IPS DF 4.7 (cell line): ENCODE results near the gene MAP2K5.

Experiments
- DNase-seq: peaks from one replicate; pipeline ENCODE4 v3.0.0-alpha.2; 2013; ENCODE audit warnings: low spot score; ENCODE audit errors: extremely low read depth

MAP2K5 gene

DNA sequence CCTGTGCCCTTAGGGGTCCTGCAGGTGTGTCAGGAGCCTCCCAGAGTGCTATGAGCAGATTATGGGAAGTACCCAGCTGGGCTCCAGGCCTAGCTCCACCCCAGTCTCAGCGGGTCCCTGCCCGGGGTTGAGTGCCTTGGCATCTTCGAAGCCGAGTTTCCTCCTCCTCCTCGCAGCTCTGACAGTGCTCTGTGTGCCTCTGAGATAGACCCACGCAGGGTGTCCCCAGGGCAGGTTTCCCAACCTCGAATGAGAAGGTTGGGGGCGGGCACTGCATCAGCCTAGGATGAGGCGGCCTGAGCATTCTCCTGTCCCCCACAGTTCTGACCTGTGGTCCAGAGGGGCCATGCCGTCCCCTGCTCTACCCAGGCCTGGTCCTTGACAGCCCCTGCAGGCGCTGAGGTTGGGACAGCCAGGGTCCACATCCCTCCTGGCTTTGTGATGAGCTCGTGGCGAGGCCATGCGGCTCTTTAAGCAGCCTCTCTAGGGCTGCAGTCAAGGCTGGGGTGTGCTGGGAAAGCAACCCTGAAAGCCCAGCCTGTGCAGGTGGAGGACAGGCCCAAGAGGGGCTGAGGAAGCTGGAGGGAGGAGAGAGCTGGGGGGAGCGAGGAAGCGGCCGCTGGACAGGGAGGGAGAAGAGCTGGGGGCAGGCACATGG, 262.6 kb downstream of the MAP2K5 start:
- no peak for DNase-seq

DNA sequence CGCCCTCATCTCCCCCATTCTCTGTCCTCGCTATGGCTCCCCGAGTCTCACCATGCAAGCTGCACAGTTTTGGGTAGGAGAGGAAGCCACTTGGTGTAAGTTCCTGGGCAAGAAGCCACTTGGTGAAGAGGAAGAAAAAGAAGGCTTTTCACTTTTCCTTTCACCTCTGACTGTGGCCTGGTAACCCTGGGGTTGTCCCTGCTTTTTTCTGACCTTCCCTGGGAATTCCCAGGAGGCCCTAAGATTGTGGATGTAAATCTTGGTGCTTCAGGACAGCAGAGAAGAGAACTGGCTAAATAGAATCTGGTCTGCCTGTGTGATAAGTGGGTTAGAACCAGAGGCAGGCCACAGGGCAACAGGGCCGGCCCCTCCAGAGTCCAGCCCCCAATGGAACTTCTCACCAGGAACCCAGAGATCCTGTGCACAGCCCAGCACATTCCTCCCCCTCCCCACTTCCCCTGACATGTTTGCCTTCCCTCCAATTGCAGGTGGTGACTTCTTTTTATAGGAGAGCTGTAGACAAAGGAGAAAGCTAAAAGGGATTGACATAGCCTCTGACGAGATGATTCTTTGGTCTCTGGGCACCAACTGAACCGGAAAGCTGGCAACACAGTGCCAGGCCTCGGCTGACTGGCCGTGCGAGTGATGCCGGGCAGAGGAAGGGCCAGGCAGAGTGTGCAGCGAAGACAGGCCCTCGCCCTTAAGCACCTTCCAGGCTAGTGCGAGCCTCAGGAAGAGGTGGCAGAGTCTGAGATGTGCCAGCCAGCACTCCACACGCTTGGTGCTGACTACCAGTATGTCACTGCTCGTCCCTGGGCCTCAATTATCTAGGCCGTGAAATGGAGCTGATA, 263.4 kb downstream of the MAP2K5 start:
- DNase-seq: no peak

- no peak for DNase-seq
These were observed 264.0 kb downstream of the MAP2K5 start for GRCh38 chr15:67806536-67806935.

DNA sequence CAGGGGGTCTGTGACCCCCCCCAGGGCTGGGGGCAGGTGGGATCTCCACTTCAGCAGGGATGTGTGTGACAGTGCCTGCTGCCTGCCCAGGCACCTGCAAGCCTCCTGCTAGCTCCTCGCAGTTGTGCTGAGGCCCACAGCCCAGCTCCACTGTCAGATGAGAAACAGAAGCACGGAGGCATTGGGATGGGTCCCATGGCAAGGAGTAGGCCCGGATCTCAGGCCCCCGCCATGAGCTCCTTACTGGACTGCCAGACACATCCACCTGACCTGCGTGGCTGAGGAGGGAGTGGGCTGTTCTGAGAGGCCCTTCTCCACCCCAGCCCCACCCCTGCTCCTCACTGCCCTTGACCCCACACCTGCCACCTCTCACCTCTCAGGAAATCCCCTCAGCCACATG, 264.6 kb downstream of the MAP2K5 start:
- no peak for DNase-seq

DNA sequence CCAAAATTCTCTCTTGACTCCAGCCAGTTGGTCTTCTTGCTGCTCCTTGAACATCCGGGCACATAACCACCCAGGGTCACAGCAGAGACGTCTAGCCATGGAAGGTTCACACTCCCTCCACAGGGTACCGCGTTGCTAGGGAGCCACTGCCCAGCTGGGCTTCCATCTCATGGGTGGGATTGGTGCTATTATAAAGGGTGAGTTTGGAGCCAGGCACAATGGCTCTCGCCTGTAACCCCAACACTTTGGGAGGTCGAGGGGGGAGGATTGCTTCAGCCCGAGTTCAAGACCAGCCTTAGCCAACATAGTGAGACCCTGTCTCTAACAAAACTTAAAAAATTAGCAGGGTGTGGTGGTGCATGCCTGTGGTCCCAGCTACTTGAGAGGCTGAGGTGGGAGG, 265.3 kb downstream of the MAP2K5 start:
- DNase-seq: no peak

DNA sequence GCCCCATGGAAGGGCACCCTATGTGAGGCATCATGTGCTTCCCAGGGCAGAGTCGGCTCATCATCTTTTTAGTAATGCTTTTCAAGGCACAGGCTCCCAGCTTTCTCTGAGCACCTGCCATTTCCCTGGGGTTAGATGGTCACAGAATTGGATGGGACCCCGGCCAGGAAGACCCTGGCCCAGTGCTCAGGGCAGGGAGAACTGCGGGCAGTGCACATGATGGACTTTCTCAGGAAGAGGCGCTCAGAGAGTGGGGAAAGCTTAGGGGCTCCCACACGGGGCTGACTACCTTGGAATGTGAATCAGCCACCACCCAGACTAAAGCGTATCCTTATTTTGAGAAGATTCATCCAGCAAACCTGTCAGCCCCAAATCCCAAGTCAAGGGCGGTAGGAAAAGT, 266.3 kb downstream of the MAP2K5 start:
- DNase-seq: no peak

DNA sequence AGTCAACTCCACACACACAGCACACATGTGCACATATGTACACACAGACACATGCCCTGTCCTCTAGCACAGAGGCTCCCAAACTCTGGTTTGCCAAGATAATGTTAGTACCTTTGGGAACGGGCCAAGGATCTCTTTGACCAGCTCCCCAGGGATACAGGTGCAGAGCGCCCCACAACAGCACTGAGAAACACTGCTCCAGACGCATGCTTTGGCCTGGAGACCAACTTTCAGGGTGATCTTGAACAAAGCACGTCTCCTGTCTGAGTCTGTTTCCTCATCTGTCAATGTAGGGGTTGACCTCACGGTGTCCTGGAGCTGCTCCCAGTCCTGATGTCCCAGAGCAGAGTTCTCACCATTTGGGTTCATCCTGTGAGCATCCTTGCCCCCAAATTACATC, 266.9 kb downstream of the MAP2K5 start:
- DNase-seq: no peak

GRCh38 chr15:67809866-67810265, 267.4 kb downstream of the MAP2K5 start:
- no peak for DNase-seq

DNA sequence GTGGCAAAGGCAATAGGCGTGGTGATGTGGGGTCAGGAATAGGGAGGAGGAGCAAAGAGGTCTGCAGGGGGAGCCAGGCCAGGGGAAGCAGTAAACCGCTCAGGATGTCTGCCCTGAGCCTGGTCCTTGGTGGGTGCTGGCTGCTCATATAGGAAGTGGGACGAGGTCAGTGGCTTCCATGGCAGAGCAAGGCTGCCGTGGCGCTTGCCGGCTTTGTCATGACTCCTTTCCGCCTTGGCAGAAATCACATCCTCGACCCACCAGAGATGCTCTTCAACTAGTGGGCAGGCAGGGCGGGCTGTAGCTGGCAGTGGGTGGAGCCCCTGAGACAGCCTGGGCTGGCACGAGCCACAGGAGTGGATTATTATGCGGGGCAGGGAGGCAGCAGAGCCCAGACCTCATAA, 269.7 kb downstream of the MAP2K5 start:
- DNase-seq: no peak

DNA sequence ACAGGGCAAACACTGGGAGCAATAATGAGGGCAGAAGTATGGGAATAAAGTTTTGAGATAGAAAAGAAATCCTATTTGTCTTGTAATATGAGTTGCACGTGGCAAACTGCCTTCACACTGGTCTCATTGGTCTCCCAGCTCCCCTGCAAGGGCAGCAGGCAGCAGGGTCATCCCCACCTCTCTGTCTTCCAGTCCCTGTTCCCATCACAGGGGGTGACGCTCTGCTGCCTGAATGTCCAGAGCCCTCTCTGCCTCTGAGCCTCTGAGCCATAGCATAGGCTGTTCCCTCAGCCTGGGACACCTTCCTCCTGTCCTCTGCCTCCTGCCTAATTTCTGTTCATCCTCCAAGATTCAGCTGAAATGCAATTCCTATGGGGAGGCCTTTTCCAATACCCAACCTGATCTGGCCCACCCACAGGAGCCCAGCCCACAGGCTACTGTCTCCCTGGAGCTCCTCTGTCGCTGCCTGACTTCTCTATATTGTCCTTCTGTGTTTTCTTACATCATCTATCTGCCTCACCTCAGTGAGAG, 270.7 kb downstream of the MAP2K5 start:
- no peak for DNase-seq

DNA sequence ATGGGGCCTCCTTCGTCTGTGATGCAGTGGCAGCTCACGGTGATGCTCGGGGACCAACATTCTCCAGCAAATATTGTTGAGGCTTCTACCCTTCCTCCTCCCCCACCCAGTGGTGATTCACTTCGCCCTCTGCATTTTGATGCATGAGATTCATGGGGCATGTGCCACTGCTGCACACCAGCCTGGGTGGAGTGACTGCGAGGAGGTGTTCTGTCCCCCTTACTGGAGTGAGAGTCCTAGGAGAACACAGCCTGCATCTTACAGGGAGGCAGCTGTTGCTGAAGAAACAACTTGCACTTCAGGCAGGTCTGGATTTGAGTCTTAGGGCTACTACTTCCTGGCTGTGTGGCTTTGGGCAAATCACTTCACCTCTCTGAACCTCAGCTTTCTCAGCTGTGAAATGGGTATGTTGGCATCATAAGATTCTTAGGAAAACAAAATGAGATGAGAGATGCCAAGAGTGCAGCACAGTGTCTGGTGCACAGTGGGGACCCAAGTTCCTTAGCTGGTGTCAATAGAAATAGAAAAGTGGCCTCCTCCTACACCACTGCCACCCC, 272.6 kb downstream of the MAP2K5 start:
- no peak for DNase-seq

GRCh38 chr15:67816668-67817067, 274.2 kb downstream of the MAP2K5 start:
- DNase-seq: no peak

DNA sequence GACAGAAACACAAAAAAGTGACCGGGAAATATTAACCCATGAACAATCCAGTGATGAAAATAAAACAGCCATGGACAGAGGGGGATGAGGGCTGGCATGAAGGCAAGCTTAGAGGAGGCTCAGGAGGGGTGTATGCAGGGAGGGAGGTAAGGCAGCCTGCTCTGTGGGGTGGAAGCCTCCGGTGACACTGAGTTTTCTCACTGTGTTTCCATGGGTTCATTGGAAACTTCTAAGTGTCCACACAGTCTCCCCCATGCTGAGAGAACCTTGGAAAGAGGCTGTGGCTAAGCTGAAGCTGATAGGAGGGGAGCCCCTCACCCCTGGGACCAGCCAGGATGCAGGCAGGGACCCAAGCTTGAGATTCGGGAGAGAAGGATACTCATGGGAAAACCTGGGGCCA, 276.0 kb downstream of the MAP2K5 start:
- DNase-seq: no peak

- DNase-seq: no peak
These were observed 277.1 kb downstream of the MAP2K5 start for GRCh38 chr15:67819636-67820035.

- no peak for DNase-seq
These were observed 277.9 kb downstream of the MAP2K5 start for GRCh38 chr15:67820122-67820991.

DNA sequence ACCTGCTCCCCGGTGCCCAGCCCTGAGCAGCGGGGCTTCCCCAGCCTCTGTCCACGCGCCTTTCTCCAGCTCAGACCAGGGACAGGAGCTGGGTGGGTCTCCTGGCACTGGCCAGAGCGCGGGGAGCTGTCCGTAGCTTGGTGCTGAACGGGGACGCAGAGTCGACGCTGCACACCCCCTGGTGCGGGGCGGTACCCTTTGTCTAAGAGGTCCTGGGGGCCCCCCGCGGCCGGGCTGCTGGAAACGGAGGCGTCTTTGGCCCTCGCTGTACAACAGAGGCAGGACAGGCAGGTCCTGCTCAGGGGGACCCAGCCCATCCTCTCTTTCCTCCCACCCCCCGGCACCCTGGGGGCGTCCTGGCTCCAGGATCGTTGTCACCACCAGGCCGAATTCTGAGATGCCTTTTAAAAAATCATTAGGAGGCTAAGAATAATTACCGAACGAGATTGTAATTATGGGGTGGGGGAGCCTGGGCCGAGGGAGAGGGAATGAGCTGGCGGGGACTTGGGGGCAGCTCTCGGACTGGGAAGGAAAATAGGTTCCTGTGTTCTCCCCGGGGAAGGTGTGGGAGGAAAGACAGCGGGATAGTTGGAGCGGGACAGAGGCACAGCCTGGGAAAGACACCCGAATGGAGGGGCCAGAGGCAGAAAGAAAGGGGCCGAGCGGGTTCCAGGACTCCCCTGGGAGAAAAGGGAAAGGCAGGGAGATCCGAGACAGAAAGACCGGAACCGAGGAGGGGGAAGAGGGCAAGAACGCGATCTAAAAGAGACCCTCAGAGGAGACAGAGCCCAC, 278.7 kb downstream of the MAP2K5 start:
- DNase-seq: no peak

- no peak for DNase-seq
These were observed 279.4 kb downstream of the MAP2K5 start for GRCh38 chr15:67821784-67822440.

DNA sequence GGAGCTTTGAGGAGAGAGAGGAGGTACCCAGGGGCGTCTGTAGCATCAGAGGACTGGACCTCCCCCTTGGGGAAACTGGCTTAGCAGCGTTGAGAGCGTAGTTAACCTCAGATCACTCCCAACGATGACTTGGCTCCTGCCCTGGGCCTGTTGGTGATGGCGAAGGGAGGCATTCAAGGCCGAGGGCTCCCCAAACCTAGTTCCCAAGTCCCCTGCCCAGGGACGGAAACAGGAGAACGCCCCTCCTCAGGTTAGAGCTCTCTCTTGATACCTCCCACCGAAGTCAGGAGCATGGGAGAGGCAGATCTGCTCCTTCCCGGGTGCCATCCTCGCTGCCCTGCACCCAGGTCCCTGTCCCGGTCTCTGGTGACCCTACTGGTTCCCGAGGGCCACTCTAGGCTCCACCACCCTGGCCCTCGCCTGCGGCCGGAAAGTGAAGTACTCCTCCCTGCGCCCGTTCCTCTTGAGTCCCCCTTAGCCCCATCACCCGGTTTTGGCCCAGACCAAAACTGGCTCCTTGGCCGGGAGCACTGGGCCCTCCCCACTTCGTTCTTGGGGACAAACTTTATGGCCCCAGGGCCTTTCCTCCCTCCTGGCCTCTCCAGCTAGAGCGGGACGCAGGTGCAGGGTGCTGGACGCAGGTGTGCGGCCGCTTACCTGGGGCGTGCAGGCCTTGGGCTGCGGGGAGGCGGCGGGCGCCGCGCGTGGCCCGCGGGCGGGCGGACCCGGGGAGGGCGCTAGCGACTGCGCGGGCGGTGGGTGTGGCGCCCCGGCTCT, 280.2 kb downstream of the MAP2K5 start:
- DNase-seq: no peak
